ENCODE measurements around the gene CAMK1G.

The CAMK1G gene

GRCh38 chr1:209565759-209566678 lies 17.5 kb upstream of the CAMK1G start:
- DNase-seq (ENCODE audit: low spot score) = peak; percentile 55

- DNase-seq (ENCODE audit: low spot score) = no peak
Observed at GRCh38 chr1:209567698-209568175, 15.8 kb upstream of the CAMK1G start.

- DNase-seq (ENCODE audit: low spot score) = peak; percentile 52
Observed at GRCh38 chr1:209569455-209570207, 13.9 kb upstream of the CAMK1G start.

- no peak for DNase-seq (ENCODE audit: low spot score)
Observed at GRCh38 chr1:209570743-209571142, 12.8 kb upstream of the CAMK1G start.

GRCh38 chr1:209576392-209577197 lies 6.9 kb upstream of the CAMK1G start:
- DNase-seq (ENCODE audit: low spot score) = peak; percentile 62

GRCh38 chr1:209577346-209577745 lies 6.2 kb upstream of the CAMK1G start:
- DNase-seq (ENCODE audit: low spot score) = no peak

- no peak for DNase-seq (ENCODE audit: low spot score)
Observed at GRCh38 chr1:209580577-209580976, 2.9 kb upstream of the CAMK1G start.

GRCh38 chr1:209584231-209584672 lies 738 bp downstream of the CAMK1G start:
- no peak for DNase-seq (ENCODE audit: low spot score)

GRCh38 chr1:209585197-209585596 lies 1.7 kb downstream of the CAMK1G start:
- DNase-seq (ENCODE audit: low spot score) = no peak

GRCh38 chr1:209585672-209586071 lies 2.2 kb downstream of the CAMK1G start:
- no peak for DNase-seq (ENCODE audit: low spot score)

GRCh38 chr1:209586221-209586740 lies 2.8 kb downstream of the CAMK1G start:
- no peak for DNase-seq (ENCODE audit: low spot score)

- DNase-seq (ENCODE audit: low spot score) = no peak
Observed at GRCh38 chr1:209587789-209588188, 4.3 kb downstream of the CAMK1G start.

GRCh38 chr1:209589440-209589839 lies 5.9 kb downstream of the CAMK1G start:
- no peak for DNase-seq (ENCODE audit: low spot score)

GRCh38 chr1:209589863-209590262 lies 6.3 kb downstream of the CAMK1G start:
- DNase-seq (ENCODE audit: low spot score) = no peak

GRCh38 chr1:209590405-209590804 lies 6.9 kb downstream of the CAMK1G start:
- no peak for DNase-seq (ENCODE audit: low spot score)

GRCh38 chr1:209593747-209594146 lies 10.2 kb downstream of the CAMK1G start:
- DNase-seq (ENCODE audit: low spot score) = no peak

- no peak for DNase-seq (ENCODE audit: low spot score)
Observed at GRCh38 chr1:209594440-209594839, 10.9 kb downstream of the CAMK1G start.

GRCh38 chr1:209595028-209595427 lies 11.5 kb downstream of the CAMK1G start:
- no peak for DNase-seq (ENCODE audit: low spot score)

- DNase-seq (ENCODE audit: low spot score) = no peak
Observed at GRCh38 chr1:209595599-209596285, 12.2 kb downstream of the CAMK1G start.

- no peak for DNase-seq (ENCODE audit: low spot score)
Observed at GRCh38 chr1:209597499-209597898, 14.0 kb downstream of the CAMK1G start.

GRCh38 chr1:209598227-209598626 lies 14.7 kb downstream of the CAMK1G start:
- no peak for DNase-seq (ENCODE audit: low spot score)

All from germinal center (tissue), 1 donor.